Loucy (cell line): ENCODE measurements around the gene CDKN2B-AS1.

Experiments used
- H2AFZ ChIP-seq: fragments of 200-600 bp; sonication (generic); 2 replicates; pipeline ENCODE4 v1.6.0; 2016; ENCODE audit warnings: antibody characterized with exemption, mild to moderate bottlenecking, low read length, moderate library complexity
- H3F3A ChIP-seq: fragments of 200-600 bp; 2 replicates; pipeline ENCODE4 v1.6.0; 2016; ENCODE audit warnings: antibody characterized with exemption, low read depth, mild to moderate bottlenecking
- H3K27me3 ChIP-seq: fragments of 200-600 bp; sonication (generic); 2 replicates; pipeline ENCODE4 v1.6.1; 2014; ENCODE audit warnings: low read length, mild to moderate bottlenecking; ENCODE audit not compliant: insufficient read depth, poor library complexity, severe bottlenecking
- H3K36me3 ChIP-seq: fragments of 200-600 bp; sonication (generic); 2 replicates; pipeline ENCODE4 v1.6.1; 2016; ENCODE audit warnings: low read length; ENCODE audit not compliant: insufficient read depth
- H3K4me1 ChIP-seq: fragments of 200-600 bp; sonication (generic); 2 replicates; pipeline ENCODE4 v1.5.1; 2014; ENCODE audit warnings: low read length, mild to moderate bottlenecking; ENCODE audit not compliant: insufficient read depth, poor library complexity, severe bottlenecking
- H3K4me2 ChIP-seq: fragments of 200-600 bp; sonication (generic); 2 replicates; pipeline ENCODE4 v1.6.0; 2014; ENCODE audit warnings: antibody characterized with exemption, low read length, low read depth, mild to moderate bottlenecking; ENCODE audit not compliant: poor library complexity, severe bottlenecking
- H3K4me3 ChIP-seq: fragments of 200-600 bp; sonication (generic); 2 replicates; pipeline ENCODE4 v1.5.1; 2014; ENCODE audit warnings: low read length, mild to moderate bottlenecking, mixed read lengths; ENCODE audit not compliant: poor library complexity, severe bottlenecking
- H3K79me2 ChIP-seq: fragments of 200-600 bp; sonication (generic); 2 replicates; pipeline ENCODE4 v1.6.1; 2014; ENCODE audit warnings: low read length; ENCODE audit not compliant: insufficient read depth
- H3K9ac ChIP-seq: fragments of 200-600 bp; sonication (generic); 2 replicates; pipeline ENCODE4 v1.6.0; 2014; ENCODE audit warnings: mild to moderate bottlenecking, low read depth, low read length, moderate library complexity; ENCODE audit not compliant: poor library complexity, severe bottlenecking
- H3K9me2 ChIP-seq: fragments of 200-600 bp; sonication (generic); replicated peaks from 2 replicates; pipeline ENCODE4 v1.6.1; 2016; ENCODE audit warnings: low read depth, low read length, mixed read lengths
- H3K9me3 ChIP-seq: fragments of 200-600 bp; sonication (generic); 2 replicates; pipeline ENCODE4 v1.6.1; 2014; ENCODE audit warnings: mild to moderate bottlenecking, antibody characterized with exemption, low read length, low read depth; ENCODE audit not compliant: insufficient read depth
- H4K20me1 ChIP-seq: fragments of 200-600 bp; sonication (generic); 2 replicates; pipeline ENCODE4 v1.6.0; 2014; ENCODE audit warnings: antibody characterized with exemption, low read length, mild to moderate bottlenecking; ENCODE audit not compliant: insufficient read depth, poor library complexity, severe bottlenecking
- EZH2phosphoT487 ChIP-seq: fragments of 200-600 bp; IDR thresholded peaks from 2 replicates; pipeline ENCODE4 v1.6.1; 2018; ENCODE audit warnings: antibody characterized with exemption, mild to moderate bottlenecking, moderate library complexity, borderline replicate concordance
- TF ChIP-seq, protein P1 (sequence below): fragments of 200-600 bp; sonication (generic); conservative IDR thresholded peaks from 2 replicates; pipeline ENCODE4 v1.5.1; 2014; ENCODE audit warnings: mild to moderate bottlenecking, antibody characterized with exemption, low read length

CDKN2B-AS1 gene

DNA sequence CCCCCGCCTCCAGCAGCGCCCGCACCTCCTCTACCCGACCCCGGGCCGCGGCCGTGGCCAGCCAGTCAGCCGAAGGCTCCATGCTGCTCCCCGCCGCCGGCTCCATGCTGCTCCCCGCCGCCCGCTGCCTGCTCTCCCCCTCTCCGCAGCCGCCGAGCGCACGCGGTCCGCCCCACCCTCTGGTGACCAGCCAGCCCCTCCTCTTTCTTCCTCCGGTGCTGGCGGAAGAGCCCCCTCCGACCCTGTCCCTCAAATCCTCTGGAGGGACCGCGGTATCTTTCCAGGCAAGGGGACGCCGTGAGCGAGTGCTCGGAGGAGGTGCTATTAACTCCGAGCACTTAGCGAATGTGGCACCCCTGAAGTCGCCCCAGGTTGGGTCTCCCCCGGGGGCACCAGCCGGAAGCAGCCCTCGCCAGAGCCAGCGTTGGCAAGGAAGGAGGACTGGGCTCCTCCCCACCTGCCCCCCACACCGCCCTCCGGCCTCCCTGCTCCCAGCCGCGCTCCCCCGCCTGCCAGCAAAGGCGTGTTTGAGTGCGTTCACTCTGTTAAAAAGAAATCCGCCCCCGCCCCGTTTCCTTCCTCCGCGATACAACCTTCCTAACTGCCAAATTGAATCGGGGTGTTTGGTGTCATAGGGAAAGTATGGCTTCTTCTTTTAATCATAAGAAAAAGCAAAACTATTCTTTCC lies 19.7 kb upstream of the CDKN2B-AS1 start:
- Histone ChIP-seq H2AFZ (no peak overlapping the region), H3F3A (no peaks in the 10 kb centered on the region), H3K79me2 (peaks cover 8% of the 10 kb centered on the region; the same call in 1 of the 2 replicates), H3K9me2 (no peaks in the 10 kb centered on the region), H3K4me3 (no peak overlapping the region), H3K36me3 (no peaks in the 10 kb centered on the region; the same call in 1 of the 2 replicates), H3K4me1 (no peaks in the 10 kb centered on the region), H4K20me1 (no peaks in the 10 kb centered on the region), H3K9ac (no peak overlapping the region), H3K4me2 (no peak overlapping the region), H3K27me3 (no peaks in the 10 kb centered on the region), H3K9me3 (no peaks in the 10 kb centered on the region)
- no peak for TF ChIP-seq EZH2phosphoT487
- TF ChIP-seq, protein P1, sequence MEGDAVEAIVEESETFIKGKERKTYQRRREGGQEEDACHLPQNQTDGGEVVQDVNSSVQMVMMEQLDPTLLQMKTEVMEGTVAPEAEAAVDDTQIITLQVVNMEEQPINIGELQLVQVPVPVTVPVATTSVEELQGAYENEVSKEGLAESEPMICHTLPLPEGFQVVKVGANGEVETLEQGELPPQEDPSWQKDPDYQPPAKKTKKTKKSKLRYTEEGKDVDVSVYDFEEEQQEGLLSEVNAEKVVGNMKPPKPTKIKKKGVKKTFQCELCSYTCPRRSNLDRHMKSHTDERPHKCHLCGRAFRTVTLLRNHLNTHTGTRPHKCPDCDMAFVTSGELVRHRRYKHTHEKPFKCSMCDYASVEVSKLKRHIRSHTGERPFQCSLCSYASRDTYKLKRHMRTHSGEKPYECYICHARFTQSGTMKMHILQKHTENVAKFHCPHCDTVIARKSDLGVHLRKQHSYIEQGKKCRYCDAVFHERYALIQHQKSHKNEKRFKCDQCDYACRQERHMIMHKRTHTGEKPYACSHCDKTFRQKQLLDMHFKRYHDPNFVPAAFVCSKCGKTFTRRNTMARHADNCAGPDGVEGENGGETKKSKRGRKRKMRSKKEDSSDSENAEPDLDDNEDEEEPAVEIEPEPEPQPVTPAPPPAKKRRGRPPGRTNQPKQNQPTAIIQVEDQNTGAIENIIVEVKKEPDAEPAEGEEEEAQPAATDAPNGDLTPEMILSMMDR, result no peak

GRCh38 chr9:21976334-21976875 lies 18.2 kb upstream of the CDKN2B-AS1 start:
- TF ChIP-seq EZH2phosphoT487, result no peak
- TF ChIP-seq, protein P1, result no peak

DNA sequence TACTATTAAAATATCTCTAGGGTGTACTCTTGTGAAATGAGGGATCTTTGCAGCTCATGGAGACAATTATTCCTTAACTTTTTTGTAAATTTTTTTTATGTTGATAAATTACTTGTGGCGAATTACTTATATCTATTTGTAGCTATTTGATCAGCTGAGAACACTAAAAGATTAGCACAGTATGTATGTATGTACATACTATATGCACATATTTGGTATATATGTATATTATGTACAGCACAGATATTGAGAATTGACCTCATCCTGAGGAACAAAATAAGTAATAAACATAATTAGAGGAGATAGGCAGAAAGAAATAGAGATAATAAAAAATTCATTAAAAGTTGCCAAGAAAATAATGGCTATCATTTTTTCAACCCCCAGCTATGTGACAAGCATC lies 12.2 kb upstream of the CDKN2B-AS1 start:
- Histone ChIP-seq H3K4me1 (peaks cover 25% of the 10 kb centered on the region), H3K79me2 (peaks cover 45% of the 10 kb centered on the region), H3K4me3 (no peak overlapping the region), H3K27me3 (no peaks in the 10 kb centered on the region), H3K36me3 (no peaks in the 10 kb centered on the region), H3K9me2 (no peaks in the 10 kb centered on the region), H3K4me2 (no peak overlapping the region), H3K9me3 (no peaks in the 10 kb centered on the region), H4K20me1 (no peaks in the 10 kb centered on the region), H2AFZ (no peak overlapping the region), H3F3A (no peaks in the 10 kb centered on the region), H3K9ac (no peak overlapping the region)
- no peak for TF ChIP-seq EZH2phosphoT487
- TF ChIP-seq, protein P1, result no peak

More at GRCh38 chr9:21976334-21976875, 18.2 kb upstream of the CDKN2B-AS1 start:
- H3K27me3 ChIP-seq, result no peaks in the 10 kb centered on the region
- H3K36me3 ChIP-seq, result no peaks in the 10 kb centered on the region
- H3K9me3 ChIP-seq, result no peaks in the 10 kb centered on the region
- H3K4me2 ChIP-seq, result no peak overlapping the region
- no peaks in the 10 kb centered on the region for H4K20me1 ChIP-seq
- H3K9me2 ChIP-seq, result no peaks in the 10 kb centered on the region
- no peaks in the 10 kb centered on the region for H3K4me1 ChIP-seq
- H2AFZ ChIP-seq, result no peak overlapping the region
- no peak overlapping the region for H3K9ac ChIP-seq
- no peak overlapping the region for H3K4me3 ChIP-seq
- no peaks in the 10 kb centered on the region for H3F3A ChIP-seq
- peaks cover 11% of the 10 kb centered on the region; the same call in 1 of the 2 replicates for H3K79me2 ChIP-seq
